ENCODE data around the gene LAMA4.

LAMA4 gene

GRCh38 chr6:112196306-112196705 is 58.1 kb downstream of the LAMA4 start:
- TF ChIP-seq CTCF (IDR thresholded peaks at IDR 0.05), result no peak

GRCh38 chr6:112195166-112195565 is 59.2 kb downstream of the LAMA4 start:
- no peak for TF ChIP-seq CTCF (IDR thresholded peaks at IDR 0.05)

GRCh38 chr6:112194511-112194910 is 59.9 kb downstream of the LAMA4 start:
- no peak for TF ChIP-seq CTCF (IDR thresholded peaks at IDR 0.05)

GRCh38 chr6:112193535-112194051 is 60.8 kb downstream of the LAMA4 start:
- no peak for TF ChIP-seq CTCF (IDR thresholded peaks at IDR 0.05)

- no peak for TF ChIP-seq CTCF (IDR thresholded peaks at IDR 0.05)
Measured at GRCh38 chr6:112193117-112193516, 61.2 kb downstream of the LAMA4 start.

GRCh38 chr6:112191509-112192020 is 62.8 kb downstream of the LAMA4 start:
- no peak for TF ChIP-seq CTCF (IDR thresholded peaks at IDR 0.05)

GRCh38 chr6:112190164-112190563 is 64.2 kb downstream of the LAMA4 start:
- no peak for TF ChIP-seq CTCF (IDR thresholded peaks at IDR 0.05)

GRCh38 chr6:112189494-112189893 is 64.9 kb downstream of the LAMA4 start:
- no peak for TF ChIP-seq CTCF (IDR thresholded peaks at IDR 0.05)

Data from LNCAP (cell line).